HL-60 (cell line): ENCODE measurements around the gene ISG20L2.

ENCODE experiments used
- GABPA ChIP-seq: IDR thresholded peaks from 2 replicates; pipeline ENCODE4 v1.6.1; 2012; ENCODE audit warnings: low read depth
- POLR2AphosphoS5 ChIP-seq: IDR thresholded peaks from 2 replicates; pipeline ENCODE4 v1.6.1; 2012; ENCODE audit warnings: low read depth
- TF ChIP-seq, protein P1 (sequence below): IDR thresholded peaks from one replicate; pipeline ENCODE4 v1.5.1; 2011; ENCODE audit warnings: low read length, control low read depth, inconsistent platforms; ENCODE audit not compliant: insufficient read depth
- TF ChIP-seq, protein P2 (sequence below): IDR thresholded peaks from 2 replicates; pipeline ENCODE4 v1.6.1; 2012; ENCODE audit warnings: low read depth; ENCODE audit not compliant: insufficient replicate concordance

DNA sequence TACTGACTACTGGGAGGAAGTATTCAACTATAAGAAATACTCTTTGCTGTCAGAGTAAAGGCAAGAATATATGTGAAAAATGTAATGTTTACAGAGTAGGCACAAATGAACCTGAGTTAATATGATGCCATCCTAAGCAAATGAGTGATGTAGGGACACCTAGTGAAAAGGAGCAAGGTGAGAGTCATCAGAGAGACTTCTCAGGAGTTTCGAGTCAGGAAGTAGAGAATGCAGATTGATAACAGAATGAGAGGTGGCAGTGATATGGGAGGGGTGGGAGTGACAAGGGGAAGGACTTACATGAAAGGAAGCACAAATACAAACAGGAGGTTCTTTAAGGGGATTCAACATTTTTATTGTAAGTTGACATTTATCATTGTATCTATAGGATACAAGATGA, 49.0 kb upstream of the ISG20L2 start:
- TF ChIP-seq POLR2AphosphoS5 (no peak), GABPA (no peak)
- TF ChIP-seq, protein P1, sequence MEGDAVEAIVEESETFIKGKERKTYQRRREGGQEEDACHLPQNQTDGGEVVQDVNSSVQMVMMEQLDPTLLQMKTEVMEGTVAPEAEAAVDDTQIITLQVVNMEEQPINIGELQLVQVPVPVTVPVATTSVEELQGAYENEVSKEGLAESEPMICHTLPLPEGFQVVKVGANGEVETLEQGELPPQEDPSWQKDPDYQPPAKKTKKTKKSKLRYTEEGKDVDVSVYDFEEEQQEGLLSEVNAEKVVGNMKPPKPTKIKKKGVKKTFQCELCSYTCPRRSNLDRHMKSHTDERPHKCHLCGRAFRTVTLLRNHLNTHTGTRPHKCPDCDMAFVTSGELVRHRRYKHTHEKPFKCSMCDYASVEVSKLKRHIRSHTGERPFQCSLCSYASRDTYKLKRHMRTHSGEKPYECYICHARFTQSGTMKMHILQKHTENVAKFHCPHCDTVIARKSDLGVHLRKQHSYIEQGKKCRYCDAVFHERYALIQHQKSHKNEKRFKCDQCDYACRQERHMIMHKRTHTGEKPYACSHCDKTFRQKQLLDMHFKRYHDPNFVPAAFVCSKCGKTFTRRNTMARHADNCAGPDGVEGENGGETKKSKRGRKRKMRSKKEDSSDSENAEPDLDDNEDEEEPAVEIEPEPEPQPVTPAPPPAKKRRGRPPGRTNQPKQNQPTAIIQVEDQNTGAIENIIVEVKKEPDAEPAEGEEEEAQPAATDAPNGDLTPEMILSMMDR: no peak
- TF ChIP-seq, protein P2, sequence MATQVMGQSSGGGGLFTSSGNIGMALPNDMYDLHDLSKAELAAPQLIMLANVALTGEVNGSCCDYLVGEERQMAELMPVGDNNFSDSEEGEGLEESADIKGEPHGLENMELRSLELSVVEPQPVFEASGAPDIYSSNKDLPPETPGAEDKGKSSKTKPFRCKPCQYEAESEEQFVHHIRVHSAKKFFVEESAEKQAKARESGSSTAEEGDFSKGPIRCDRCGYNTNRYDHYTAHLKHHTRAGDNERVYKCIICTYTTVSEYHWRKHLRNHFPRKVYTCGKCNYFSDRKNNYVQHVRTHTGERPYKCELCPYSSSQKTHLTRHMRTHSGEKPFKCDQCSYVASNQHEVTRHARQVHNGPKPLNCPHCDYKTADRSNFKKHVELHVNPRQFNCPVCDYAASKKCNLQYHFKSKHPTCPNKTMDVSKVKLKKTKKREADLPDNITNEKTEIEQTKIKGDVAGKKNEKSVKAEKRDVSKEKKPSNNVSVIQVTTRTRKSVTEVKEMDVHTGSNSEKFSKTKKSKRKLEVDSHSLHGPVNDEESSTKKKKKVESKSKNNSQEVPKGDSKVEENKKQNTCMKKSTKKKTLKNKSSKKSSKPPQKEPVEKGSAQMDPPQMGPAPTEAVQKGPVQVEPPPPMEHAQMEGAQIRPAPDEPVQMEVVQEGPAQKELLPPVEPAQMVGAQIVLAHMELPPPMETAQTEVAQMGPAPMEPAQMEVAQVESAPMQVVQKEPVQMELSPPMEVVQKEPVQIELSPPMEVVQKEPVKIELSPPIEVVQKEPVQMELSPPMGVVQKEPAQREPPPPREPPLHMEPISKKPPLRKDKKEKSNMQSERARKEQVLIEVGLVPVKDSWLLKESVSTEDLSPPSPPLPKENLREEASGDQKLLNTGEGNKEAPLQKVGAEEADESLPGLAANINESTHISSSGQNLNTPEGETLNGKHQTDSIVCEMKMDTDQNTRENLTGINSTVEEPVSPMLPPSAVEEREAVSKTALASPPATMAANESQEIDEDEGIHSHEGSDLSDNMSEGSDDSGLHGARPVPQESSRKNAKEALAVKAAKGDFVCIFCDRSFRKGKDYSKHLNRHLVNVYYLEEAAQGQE: no peak
